Measurements from ENCODE around the gene TLE1.
"Not testable (repeated sequence)": the region's sequence is repeated elsewhere in the genome, so short reads cannot be mapped to it uniquely, and the experiment has no call there.

TLE1 gene

DNA sequence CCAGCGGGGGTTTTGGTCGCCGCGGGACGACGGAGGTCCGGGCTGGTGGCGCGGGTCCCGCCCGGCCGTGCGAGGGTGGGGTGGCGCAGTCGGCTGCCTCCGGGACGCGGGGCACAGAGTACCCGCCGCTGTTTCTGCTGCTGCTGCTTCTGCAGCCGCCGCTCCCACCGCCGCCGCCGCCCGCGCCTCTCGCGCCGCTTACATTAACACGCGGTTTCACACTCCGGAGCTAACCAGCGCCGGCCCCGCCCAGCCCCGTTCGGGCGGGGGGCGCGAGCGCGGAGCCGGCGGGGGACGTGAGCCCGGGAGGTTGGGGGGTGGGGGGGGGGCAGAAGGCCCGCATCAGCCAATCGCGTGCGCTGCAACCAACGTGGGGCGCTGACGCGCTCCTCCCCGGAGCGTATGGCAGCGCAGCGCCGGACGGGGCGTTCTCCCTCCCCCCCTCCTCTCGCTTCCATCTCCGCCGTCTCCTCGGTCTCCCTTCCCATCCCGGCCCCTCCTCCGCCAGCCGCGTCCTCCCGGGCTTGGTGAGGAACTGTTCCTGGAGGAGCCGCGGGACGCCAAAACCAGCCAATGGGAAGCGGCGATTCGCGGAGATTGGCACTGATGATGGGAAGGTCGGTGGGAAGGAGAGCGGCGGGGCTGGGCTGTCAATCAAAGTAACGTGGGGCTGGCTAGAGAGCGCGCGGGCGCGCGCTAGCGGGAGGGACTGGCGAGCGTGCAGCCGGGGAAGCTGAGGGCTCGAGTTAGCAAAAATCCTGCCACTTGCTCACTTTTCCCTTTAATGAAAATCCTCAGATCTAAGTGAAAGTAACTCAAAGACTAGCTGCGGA lies at the start of gene TLE1:
Gene TLE1 (minus strand): TSS at position 205 of the 833 bp plus-strand sequence. CDS start 1,307 bp downstream, outside the sequence.
- TF ChIP-seq, protein P1, sequence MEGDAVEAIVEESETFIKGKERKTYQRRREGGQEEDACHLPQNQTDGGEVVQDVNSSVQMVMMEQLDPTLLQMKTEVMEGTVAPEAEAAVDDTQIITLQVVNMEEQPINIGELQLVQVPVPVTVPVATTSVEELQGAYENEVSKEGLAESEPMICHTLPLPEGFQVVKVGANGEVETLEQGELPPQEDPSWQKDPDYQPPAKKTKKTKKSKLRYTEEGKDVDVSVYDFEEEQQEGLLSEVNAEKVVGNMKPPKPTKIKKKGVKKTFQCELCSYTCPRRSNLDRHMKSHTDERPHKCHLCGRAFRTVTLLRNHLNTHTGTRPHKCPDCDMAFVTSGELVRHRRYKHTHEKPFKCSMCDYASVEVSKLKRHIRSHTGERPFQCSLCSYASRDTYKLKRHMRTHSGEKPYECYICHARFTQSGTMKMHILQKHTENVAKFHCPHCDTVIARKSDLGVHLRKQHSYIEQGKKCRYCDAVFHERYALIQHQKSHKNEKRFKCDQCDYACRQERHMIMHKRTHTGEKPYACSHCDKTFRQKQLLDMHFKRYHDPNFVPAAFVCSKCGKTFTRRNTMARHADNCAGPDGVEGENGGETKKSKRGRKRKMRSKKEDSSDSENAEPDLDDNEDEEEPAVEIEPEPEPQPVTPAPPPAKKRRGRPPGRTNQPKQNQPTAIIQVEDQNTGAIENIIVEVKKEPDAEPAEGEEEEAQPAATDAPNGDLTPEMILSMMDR (IDR thresholded peaks at IDR 0.05; ENCODE audit: low read depth, low read length): no peak
- TF ChIP-seq, protein P2, sequence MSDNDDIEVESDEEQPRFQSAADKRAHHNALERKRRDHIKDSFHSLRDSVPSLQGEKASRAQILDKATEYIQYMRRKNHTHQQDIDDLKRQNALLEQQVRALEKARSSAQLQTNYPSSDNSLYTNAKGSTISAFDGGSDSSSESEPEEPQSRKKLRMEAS (IDR thresholded peaks at IDR 0.05; ENCODE audit: low read depth, low read length): peak; percentile 56
- peak within 1 kb of the TSS; percentile 32 for H3K4me3 ChIP-seq (ENCODE audit: low read depth, low read length)
- peak; percentile 89 for DNase-seq (ENCODE audit: low read depth)

DNA sequence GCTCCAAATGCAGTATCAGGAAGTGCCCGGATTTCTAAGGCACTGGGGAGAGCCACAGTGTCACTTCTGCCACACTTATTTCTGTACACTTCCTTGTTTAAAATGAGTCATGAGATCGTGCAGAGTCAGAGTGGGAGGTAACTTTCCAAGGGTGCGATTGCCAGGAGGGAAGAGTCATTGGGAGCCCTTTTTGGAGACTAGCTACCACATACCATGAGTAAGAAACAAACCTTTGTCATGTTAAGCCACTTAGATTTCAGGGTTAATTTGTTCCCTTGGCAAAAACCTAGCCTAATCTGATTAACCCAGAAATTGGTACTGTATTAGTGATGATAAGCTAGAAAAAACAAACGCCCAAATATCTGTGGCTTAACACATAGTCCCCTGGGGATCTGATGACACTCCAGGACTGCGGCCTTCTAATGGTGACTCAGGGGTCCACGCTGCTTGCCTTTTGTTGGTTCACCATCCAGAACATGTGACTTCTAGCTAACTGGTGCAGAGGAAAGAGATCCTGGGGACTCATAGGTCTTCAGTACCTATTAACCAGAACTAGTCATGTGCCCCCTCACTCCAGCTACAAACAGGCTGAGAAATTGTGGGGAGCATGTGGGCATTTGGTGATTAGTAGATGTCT lies 48.6 kb upstream of the TLE1 start:
- no peak overlapping the region for H3K4me3 ChIP-seq (ENCODE audit: low read depth, low read length)
- peak; percentile 72 for DNase-seq (ENCODE audit: low read depth)
- TF ChIP-seq MYC (IDR thresholded peaks at IDR 0.05; ENCODE audit: low read depth, low read length): no peak
- TF ChIP-seq, protein P2 (IDR thresholded peaks at IDR 0.05; ENCODE audit: low read depth, low read length): no peak
- TF ChIP-seq, protein P1 (IDR thresholded peaks at IDR 0.05; ENCODE audit: low read depth, low read length): no peak
- no peak for TF ChIP-seq POLR2A (IDR thresholded peaks at IDR 0.05; ENCODE audit: extremely low read depth, insufficient read length)

DNA sequence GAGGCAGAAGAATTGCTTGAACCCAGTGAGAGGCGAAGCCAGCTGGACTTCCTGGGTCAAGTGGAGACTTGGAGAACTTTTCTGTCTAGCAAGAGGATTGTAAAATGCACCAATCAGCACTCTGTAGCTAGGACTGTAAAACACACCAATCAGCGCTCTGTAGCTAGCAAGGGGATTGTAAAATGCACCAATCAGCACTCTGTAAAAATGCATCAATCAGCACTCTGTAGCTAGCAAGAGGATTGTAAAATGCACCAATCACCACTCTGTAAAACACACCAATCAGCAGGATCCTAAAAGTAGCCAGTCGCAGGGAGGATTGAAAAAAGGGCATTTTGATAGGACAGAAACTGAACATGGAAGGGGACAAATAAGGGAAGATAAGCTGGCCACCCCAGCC lies 41.2 kb upstream of the TLE1 start:
- not testable (repeated sequence) for DNase-seq (ENCODE audit: low read depth); H3K4me3 ChIP-seq (ENCODE audit: low read depth, low read length)

DNA sequence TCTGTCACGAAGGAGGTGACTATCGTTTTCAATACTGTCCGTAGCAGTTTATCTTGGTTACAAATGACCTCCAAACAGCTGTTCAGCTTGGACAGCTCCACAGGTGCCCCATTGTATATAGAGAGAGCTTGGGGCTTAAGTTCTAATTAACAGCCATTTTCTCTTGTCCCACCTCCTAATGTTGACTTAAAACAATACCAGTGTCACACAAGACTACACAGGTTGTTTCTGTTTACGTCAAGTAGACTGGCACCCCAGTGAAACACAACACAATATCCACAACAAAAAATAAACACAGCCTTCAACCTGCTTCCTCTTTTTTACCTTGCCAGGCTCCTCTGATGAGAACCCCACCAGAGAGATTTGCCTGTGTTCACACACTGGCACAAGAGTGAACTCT lies 39.8 kb upstream of the TLE1 start:
- TF ChIP-seq, protein P2 (IDR thresholded peaks at IDR 0.05; ENCODE audit: low read depth, low read length): no peak
- TF ChIP-seq POLR2A (IDR thresholded peaks at IDR 0.05; ENCODE audit: extremely low read depth, insufficient read length) (no peak), MYC (IDR thresholded peaks at IDR 0.05; ENCODE audit: low read depth, low read length) (no peak)
- TF ChIP-seq, protein P1 (IDR thresholded peaks at IDR 0.05; ENCODE audit: low read depth, low read length): no peak
- DNase-seq (ENCODE audit: low read depth): no peak
- H3K4me3 ChIP-seq (ENCODE audit: low read depth, low read length): no peak overlapping the region

DNA sequence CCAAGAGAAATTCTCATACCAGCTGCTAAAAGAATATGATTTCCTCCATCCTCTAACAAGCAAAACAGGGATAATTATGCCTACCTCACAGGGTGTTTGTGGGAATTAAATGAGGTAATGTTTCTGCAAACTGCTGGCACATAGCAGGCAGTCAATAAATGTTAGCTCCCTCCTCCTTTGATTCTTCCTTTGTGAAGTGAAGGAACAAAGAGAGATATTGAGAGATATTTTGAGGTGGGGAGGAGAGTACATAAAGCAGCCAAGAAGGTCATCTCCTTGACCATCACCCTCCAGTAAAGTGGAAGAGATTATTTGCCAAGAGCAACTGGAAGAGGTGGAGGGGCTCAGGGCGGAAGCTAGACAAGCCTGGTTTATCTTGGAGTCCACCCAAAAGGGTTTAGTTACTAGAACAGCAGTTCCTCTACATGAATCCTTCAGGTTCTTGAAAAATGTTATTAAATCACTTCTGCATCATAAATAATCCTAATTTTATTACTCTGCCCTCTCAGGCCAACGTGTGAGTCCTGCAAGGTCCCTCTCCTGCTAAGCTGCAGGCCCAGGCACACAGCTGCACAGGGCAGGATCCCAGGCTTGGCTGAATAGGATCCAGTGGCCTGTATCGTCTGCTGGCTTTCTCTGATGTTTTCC lies 35.0 kb upstream of the TLE1 start:
- H3K4me3 ChIP-seq (ENCODE audit: low read depth, low read length): no peak overlapping the region
- TF ChIP-seq MYC (IDR thresholded peaks at IDR 0.05; ENCODE audit: low read depth, low read length): no peak
- no peak for TF ChIP-seq POLR2A (IDR thresholded peaks at IDR 0.05; ENCODE audit: extremely low read depth, insufficient read length)
- no peak for DNase-seq (ENCODE audit: low read depth)

DNA sequence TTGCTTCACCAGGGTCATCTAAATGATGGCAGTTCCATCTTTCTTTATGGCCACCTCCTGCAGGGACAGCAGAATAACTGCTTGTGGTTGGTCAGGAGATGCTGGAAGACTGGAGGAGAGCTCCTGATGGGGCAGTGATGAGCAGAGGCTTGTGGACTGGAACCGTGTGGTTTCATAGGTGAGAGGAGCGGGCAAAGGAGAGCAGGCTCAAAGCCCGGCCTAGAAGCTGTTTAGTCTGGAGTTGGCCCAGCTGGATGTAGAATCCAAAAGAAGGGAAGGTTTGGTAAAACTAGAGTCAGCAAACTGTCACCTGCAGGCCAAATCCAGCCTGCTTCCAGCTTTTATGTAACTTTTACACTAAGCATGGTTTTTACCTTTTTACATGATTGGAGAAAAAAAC lies 32.9 kb upstream of the TLE1 start:
- DNase-seq (ENCODE audit: low read depth): no peak
- TF ChIP-seq, protein P1 (IDR thresholded peaks at IDR 0.05; ENCODE audit: low read depth, low read length): no peak
- TF ChIP-seq MYC (IDR thresholded peaks at IDR 0.05; ENCODE audit: low read depth, low read length) (no peak), POLR2A (IDR thresholded peaks at IDR 0.05; ENCODE audit: extremely low read depth, insufficient read length) (no peak)
- TF ChIP-seq, protein P2 (IDR thresholded peaks at IDR 0.05; ENCODE audit: low read depth, low read length): no peak
- no peak overlapping the region for H3K4me3 ChIP-seq (ENCODE audit: low read depth, low read length)

All from NB4 (cell line).